HL-60/S4 treated with retinoic acid at 250 ng/mL for 4 days and 3 days (cell line): Measurements from ENCODE around the gene BCAN.

ENCODE experiments used
- in situ Hi-C: fragments of 300-500 bp; cut with MboI; formaldehyde crosslinking; loops from 2 replicates; pipeline ENCODE4 v1.7.0; 2022; ENCODE audit warnings: low sequenced_read_pairs

The BCAN gene

DNA sequence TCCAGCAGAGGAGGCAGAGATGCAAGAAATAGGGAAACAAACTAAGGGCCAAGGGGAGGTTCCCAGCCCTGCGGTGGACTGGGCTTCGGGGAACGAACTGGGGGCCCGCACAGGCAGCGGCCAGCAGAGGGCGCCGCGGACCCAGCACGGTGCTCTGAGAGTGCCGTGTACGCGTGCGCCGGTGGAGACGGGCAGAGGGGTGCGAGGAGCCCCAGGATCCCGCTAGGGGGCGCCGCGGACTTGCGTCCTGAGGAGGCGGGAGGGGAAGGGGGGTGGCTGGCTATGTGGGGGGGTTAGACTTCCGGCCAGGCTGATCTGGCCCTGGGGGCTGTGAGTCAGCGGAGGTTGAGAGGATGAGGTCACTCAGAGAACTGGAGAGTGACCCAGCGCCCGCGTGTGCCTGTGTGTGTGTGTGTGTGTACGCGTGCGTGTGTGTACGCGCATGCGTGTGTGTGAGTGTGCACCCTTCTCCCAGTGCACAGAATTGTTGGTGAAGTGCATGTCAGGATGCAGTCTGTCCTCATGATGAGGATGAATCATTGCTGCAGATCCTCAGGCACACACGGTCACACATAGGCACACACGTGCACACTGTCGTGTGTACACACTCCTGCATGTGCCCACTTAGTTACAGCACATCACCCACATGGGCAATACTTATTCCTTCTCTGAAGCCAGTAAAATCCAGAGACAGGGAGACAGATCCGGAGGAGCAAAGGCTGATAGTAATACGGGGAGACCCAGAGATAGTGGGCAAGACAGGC, 18.3 kb downstream of the BCAN start:
- in situ Hi-C loops: no loop called here

DNA sequence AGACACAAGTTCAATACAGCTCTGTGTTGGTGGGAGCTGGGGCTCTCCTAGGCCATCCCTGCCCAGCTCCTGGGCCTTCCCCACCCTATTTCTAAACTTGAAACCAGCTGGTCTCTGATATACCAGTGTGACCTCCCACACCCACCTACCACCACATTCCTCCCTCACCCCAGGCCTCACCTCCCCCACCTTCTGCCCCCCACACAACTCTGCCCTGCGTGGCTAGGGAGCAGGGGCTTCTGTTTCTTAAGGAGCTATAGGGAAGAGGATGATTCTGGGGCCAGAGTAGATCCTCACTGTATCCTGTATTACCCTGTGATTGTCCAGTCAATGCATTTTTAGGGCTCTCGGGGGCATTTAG, 18.8 kb downstream of the BCAN start:
- in situ Hi-C loops: no loop called here

DNA sequence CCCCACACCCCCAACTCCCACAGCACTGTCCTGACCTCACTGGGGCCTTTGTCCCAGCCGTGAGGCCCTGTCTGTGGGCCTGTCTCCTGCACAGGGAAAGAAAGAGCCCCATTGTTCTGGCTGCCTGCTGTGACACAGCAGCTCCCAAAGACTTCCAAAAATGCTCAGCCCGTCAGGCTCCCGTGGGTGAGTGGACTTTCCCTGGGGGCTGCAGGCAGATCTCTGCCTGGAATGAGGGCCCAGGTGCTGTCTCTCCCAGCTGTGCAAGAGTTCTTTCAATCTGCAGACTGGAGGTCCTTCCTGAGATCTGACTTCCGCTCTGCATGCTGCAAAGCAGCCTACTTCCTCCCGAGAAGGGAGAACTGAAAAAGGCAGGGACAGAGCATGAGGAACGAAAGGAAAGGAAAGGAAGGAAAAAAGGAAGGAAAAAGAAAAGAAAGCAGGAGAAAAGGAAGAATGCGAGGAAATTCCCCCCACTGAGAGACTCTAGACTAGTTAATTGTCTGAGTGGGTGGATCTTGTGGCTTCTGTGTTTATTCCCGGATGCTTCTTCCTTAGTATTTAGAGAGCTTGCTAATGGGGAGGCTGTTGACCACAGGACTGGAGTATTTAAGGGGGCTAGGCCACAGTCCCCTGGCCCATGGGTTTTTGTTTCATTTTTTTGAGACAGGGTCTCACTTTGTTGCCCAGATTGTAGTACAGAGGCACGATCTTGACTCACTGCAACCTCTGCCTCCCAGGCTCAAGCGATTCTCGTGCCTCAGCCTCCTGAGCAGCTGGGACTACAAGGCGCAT, 20.3 kb downstream of the BCAN start:
- in situ Hi-C loops: no loop called here

DNA sequence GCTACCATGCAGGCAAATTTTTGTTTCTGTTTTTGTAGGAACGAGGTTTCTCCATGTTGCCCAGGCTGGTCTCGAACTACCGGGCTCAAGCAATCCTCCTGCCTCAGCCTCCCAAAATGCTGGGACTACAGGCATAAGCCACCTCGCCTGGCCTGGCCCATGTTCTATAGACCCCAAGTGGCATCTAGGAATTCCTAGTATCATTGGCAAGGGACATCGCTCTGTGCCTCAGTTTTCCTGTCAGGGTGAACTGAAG, 20.8 kb downstream of the BCAN start:
- in situ Hi-C loops: no loop called here

DNA sequence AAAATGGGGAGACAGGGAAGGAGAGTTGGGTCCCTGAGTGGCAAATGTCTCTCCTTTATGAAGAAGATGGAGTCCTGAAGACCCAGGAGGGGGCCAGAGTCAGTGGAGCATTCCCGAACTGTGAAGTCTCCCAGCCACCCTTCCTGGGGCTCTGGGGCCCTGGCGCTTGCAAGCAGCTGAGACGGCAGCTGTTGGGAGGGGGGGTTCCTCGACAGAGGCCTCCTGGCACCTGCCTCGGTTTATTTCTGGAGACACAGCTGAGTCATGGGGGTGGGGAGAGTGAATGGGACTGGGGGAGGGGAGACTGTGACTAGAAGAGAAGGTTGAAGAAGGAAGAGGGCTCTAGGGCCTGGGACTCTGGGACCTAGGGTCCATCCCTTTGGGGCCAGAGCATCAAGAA, 21.3 kb downstream of the BCAN start:
- in situ Hi-C loops: no loop called here

DNA sequence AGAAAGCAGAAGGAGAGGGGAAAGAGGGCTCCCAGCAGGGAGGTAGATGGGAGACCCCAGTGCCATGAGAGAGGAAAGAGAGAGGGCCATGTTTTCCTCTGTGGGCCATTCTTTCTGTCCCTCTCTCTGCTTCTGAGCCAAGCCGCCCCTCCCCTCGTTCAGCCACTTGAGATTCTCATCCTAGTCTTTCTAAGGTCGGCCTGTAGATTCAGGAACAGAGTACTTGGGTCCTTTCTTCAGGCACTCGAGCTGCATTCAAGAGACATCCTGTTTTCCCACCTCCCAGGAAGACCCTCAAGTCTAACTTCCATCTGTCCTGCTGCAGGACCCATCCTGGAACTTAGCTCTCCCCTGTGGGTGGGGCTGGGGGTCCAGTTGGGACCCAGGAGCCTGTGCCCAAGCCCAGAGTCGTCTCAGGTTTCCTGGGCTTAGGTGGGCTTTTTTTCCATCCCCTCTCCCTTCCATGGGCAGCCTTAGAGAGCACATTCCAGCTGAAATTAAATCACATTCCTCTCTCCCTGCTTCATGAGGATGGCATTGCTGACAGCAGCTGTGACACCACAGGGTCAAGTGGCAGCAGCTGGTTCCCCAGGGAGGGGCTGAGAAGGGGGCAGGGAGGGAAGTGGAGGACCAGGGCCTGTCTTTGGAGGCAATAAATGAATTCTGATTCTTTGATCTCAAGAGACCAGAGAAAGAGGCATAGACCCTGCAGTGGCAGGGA, 22.3 kb downstream of the BCAN start:
- in situ Hi-C loops: no loop called here

DNA sequence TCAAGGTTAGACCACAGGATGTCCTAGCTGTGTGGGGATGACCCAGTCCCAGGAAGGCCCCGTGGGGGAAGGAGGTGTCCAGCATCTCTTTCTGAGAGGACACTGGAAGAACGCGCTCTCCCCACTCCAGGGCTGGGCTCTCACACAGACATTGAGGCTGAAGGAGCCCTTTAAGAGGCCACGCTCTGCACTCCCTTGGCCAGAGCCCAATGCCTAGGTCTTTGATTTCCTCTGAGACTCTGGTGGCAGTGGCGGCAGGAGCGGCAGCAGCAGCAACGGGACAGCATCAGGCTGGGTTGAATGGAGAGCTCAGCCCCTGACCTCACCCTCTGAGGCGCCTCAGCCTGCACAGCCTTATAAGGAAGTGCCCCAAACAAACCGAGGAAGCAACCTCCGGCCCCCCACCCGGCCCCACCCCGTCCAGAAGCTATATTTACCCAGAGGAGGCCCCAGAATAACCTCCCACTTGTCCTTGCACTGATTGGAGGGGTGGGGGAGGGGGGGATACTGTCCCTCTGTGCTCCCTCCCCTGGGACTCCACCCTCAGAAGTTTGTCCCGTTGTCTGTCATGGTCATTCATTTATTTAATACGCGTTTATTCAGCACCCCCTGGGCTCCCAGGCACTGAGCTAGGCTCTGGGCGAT, 23.0 kb downstream of the BCAN start:
- in situ Hi-C loops: no loop called here

DNA sequence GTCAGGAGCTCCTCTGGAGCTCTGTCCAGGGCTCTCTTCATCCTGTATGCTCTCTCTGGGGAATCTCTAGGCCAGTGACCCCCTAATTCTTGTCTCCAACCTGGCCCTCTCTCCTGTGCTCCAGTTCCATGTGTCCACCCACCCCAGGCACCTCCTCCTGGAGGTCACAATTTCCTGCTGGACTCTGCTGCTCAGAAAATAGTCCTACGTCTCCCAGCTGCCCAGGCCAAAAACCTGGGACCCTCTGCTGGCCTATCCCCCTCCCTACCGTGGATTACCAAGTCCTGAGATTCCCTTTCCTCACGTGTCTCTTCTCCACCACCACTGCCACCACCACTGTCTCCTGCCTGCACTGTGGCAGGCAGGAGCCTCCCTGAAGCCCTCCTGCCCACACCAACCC, 23.6 kb downstream of the BCAN start:
- in situ Hi-C loops: no loop called here

DNA sequence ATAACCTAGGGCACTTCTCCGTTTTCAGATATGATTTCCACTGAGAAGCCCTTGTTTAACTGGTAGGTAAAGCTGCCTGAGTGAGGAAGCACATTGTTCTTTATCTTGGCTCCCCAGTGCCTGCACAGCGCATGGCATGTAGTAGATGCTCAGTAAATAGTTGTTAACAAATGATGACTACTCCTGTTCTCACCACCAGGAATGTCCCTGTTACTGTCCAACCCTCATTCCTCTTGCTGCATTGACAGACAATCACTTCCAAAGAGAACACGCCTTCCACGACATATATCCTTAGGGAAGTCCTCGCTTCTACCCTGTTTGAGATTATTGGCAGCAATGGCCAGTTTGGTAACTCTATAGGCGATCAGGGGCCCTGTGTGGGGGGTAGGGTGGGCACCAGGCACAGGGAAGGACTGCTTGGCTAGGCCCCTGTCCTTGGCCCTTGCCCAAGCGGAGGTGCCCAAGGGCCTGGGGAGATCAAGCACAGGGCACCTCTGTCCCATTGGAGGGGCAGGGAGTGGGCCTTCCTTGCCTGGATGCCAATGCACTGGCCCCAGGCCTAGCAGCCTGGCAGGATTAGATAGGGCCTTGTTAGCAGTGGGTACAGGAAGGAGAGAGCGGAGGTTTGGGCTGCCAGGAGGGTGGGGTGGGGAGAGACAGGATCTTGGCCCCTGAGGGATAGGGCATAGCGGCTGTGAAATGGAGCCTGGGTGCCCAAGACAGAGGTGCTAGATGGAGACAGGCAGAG, 25.1 kb downstream of the BCAN start:
- in situ Hi-C loops: no loop called here

DNA sequence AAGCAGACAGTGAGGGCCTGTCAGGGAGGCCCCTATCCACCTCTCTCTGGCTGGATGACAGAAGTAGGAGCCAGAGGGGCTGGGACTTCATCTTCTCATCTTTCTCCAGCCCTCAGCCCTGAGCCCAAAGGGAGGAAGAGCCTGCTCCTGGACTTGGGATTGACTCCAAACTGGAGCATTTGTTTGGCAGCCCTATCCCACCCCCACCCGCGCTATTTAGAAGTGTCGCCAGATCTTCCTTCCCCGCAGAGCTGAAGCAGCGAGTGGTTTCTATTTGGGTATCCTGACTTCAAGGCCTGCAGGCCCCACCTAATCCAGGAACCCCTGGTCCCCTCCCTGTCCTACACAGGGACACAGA, 25.7 kb downstream of the BCAN start:
- in situ Hi-C loops: no loop called here

DNA sequence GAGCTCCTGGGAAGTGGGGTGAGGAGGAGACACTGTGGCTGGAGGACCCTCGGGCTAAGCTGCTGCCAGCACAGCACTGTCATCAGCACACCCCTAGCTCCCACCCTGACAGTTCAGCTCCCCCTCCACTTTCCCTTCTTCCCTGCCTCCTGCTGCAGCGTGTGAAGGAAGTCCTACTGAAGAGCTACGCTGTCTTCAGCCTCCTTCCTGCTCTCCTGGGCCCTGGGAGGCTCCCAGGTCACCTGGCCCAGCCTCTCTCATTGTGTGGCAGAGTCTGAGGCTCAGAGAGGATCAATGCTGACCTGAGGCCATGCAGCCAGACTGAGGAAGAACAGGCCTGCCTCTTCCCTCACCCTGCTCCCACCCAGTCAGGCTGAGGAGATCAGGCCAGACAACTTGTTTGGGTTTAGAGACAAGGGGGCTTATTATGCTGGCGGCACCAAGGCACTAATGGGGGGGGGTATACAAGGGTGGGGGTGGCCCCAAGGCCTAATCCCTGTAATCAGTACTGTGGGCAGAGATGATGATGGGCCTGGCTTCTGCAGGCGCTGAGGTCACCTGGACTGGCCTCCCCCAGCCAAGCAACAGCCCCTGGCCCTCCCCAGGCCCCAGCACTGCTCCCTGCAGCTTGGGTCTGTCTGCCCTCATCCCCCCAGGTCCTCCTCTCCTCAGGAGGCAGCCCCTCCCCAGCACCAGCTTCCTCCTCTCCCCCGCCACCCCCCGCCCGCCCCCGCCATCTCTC, 26.2 kb downstream of the BCAN start:
- in situ Hi-C loops: no loop called here

DNA sequence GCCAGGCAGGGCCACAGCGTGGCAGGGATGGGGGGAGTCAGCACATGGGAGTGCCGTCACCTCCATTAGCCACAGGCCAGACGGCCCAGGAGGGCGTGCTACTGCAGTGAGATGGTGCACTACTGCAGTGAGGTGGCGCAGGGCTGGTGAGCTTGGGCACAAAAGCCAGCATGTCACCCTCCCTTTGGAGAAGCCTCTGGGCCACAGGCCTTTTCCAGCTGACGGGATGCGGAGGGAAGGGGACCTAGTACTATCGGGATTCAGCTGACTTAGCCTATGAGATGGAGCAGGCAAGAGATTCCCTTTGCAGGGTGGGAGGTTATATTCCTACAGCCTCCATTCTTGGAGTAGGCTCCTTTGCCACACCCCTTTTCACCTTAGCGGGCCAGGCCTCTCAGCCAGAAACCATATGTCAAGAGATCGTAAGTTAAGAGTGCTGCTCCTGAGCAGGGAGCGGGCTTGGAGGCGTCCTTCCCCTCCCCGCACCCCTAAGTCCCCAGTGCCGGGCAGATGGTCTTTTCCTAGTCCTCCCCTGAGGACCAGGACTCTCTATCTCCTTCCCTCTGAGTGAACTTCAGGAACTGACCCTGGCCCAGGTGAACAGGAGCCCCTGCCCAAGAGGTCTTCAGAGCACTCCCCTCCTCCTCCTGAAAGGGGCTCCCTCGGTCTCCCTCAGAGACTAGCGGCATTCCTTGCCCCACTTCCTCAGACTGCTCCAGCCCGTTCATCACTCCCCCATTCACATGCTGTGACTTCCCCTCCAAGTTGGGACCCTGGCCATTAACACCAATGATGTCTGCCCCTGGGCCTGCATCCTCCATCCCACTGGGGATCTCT, 27.1 kb downstream of the BCAN start:
- in situ Hi-C loops: no loop called here

DNA sequence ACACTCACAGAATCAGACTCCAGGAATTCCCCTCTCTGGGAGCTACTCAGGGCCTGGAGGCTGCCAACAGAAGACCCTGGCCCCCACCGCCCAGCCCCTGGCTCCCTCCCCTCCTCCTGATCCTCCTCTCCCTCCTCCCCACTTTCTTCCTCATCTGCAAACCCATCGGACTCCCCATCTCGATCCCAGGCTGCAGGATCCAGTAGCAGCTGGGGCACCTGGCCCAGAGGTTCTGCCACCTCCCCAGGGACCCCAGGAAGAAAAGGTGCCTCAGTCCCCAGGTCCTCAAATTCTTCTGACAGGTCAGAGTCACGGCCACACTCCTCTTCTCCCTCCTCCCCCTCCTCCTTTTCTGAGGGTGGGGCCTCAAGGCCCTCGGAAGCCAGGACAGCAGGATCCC, 27.9 kb downstream of the BCAN start:
- in situ Hi-C loops: loop anchor here (10.0 kb wide), 1 partner anchor 45 kb away; no protein-coding TSS in a partner anchor

DNA sequence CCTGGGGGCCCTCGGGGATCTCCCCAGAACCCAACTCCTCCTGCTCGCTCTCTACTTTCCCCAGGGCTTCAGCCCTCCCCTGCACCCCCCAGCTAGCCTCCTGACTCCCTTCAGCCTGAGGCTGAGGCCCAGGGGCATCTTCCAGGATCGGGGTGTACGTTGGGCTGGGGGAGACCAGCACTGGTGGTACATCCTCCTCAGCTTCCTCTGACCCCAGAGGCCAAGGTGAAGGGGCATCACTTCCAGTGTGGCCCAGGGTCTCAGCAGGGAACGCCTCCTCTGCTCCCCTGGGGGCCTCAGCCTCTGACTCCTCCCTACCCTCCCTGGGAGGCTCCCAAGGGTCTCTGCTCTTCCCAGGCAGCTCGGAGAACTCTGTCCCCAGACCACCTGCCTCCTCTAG, 28.4 kb downstream of the BCAN start:
- in situ Hi-C loops: loop anchor here (10.0 kb wide), 1 partner anchor 46 kb away; no protein-coding TSS in a partner anchor

DNA sequence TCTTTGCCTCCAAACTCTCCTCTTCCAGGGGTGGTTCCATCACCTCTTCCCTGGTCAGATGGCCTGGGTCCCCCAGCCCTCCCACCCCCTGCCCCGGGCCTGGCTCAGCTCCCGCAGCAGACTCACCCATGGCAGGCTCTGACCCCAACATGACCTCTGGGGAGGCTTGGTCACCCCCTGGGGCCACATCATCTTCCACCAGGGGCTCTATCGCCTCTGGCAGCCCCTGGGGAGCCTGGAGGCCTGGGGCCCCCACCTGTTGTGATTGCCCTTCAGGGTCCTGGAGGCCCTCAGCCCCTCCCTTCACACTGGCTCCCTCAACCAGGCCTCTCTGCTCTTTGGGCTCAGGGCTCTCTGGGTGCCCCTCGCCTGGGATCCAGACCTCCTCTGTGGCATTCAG, 28.9 kb downstream of the BCAN start:
- in situ Hi-C loops: loop anchor here (10.0 kb wide), 1 partner anchor 46 kb away; no protein-coding TSS in a partner anchor

DNA sequence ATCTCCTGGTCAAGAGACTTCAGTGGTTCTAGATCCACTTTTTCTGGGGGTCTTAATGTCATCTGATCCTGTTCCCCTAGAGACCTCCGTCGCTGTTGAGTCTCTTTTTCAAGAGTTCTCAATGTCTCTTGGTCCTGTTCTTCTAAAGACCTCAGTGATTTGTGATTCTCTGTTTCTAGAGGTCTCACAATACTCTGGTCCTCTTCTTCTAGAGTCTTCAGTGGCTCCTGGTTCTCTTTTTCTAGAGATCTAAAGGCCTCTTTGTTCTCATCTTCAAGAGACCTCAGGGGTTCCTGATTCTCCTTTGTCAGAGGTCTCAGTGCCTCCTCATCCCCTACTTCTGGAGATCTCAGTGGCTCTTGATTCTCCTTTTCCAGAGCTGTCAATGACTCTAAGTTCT, 29.9 kb downstream of the BCAN start:
- in situ Hi-C loops: loop anchor here (10.0 kb wide), 1 partner anchor 47 kb away; no protein-coding TSS in a partner anchor

DNA sequence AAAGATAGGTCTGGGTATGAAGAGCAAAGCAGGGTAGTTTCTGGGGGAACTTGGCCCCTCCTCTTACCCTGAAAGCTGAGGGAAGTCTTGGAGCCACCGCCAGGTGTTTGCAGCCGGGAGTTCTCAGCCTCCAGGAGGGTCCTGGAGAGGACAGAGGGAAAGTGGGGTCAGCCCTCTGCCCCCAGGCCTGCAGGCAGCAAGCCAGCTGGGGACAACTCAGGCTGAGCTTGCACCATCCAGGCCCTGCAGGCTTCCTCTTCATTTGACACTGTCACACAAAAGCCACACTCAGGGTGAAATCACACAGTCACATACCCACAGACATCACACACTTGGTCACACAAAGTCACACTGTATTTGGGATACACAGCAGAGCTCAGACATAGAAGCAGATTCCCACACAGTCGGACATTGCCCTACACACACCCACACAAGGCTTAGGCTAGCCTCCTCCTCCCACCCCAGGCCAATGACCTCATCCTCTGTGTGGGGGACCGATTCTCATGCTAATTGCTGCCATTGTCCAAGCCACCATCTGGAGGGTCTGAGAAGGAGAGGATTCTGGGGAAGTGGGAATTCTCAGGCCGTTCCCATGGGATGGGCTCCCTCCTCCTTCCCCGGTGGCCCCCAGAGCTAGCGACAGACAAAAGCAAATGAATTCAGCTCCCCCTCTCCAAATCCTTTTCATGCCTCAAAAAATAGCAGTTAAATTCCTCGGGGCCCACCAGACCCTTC, 31.6 kb downstream of the BCAN start:
- in situ Hi-C loops: loop anchor here (10.0 kb wide), 1 partner anchor 49 kb away; no protein-coding TSS in a partner anchor
